HG03378 (cell line): ENCODE data around the gene KCTD16.

Experiments used
- ATAC-seq: cut with Tn5 transposase; IDR thresholded peaks from one replicate; pipeline ENCODE4 v1.9.1; 2021; ENCODE audit warnings: mild to moderate bottlenecking, moderate library complexity; ENCODE audit not compliant: unreplicated experiment

Gene KCTD16

GRCh38 chr5:144393641-144394435, 223.2 kb downstream of the KCTD16 start:
- ATAC-seq, result no peak

- peak; percentile 58 for ATAC-seq
These were observed 225.0 kb downstream of the KCTD16 start for GRCh38 chr5:144395704-144396103.

DNA sequence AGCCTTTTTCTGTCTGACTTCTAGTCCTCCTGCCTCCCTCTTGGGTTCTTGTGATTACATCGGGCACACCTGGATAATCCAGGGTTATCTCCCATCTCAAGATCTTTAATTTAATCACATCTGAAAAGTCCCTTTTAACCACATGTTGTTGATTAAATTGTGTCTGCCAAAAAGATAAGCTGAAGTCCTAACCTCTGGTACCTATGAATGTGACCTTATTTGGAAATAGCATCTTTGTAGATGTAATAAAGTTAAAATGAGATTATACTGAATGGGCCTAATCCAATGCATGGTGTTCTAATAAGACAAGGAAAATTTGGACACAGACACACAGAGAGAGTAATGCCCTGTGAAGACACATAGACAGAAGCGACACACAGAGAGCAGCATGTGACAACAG, 232.4 kb downstream of the KCTD16 start:
- ATAC-seq, result no peak

GRCh38 chr5:144403817-144404420, 233.2 kb downstream of the KCTD16 start:
- ATAC-seq, result no peak

- no peak for ATAC-seq
These were observed 234.0 kb downstream of the KCTD16 start for GRCh38 chr5:144404672-144405071.

DNA sequence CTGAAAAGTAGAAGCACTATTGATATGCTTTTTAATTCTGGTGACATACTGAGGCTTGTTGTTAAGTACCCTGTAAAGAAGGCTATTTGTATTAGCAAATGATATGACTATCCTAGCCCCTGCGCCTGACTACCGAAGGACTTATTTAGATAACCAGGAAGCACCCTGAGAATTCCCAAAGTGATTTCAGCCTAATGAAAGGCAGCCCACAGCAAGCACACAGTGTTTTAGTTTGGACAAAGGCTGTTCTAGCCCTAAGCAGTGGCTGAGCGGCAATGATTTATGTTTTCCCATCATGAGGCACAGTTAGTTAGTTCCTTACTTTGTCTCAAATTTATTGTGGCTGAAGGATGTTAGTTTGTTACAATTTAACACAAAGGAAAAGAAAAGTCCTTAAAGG, 235.3 kb downstream of the KCTD16 start:
- no peak for ATAC-seq

DNA sequence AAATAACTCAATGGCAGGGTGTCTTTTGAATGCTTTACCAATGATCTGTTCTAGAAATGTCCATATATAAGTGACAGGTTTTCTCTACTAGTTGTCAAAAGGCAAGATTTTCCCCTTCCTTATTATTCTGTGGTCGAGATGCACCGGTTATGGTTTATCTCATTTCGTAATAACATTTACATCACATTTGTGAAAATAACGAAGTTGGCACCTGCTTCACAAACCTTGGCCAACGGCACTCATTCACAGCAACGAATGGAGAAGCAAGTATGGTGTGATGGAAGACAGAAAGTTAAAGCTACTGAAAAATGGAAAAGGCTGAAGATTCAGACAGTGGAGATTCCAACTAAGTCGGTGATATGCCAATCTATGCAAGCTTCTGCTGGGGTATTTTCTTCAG, 235.8 kb downstream of the KCTD16 start:
- ATAC-seq, result no peak

DNA sequence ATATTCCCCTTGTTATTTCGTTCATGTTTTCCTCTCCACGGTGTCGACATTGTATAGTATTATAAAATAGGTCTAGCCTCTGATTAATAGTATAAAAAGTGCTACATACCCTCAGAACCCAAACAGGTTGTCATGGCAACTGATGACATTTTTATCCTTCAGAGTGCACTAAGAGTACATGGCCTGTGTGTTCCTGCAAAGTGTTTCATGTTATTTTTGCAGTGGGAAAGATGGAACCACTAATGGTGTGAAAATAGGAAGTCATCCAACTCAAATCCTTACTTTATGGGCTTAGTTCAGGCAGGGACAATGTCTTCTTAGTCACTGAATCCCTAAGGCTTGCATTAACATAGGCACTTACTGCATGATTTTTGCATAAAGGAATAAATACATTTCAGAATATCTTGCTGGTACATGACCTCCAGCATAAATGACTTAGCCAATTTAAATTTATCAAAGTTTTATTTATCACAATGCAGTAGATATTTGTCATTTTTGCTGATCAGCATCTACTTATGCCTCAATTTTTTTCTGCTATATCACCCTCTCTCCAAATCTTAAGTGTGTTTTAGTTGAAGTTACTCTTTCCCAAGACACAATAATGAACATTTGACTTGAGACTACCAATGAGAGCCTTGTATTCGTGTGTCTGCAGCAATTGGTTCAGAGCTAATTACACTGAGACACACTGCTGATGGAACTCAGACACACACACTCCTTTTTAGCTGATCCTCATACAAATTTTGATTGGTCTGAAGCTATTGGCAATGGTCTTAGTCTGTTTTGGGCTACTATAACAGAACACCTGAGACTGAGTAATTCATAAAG, 243.7 kb downstream of the KCTD16 start:
- ATAC-seq, result no peak

DNA sequence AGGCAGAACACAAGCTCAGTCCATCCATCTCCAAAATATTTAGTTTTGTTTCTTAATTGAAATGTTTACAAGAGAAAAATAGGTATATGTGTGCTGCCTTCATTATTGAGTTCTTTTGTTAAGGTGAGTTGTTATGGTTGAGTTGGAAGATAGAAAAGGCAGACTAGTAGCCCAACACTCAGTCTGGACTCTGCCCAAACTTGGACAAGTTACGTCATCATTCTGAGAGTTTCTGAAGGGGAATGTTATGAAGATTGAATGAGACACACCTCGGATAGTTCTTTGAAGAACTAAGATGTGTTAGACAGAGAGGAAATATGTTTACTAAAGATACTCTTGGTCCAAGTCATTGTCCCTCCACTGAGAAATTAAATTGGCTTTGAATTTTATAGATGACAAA, 245.5 kb downstream of the KCTD16 start:
- no peak for ATAC-seq

DNA sequence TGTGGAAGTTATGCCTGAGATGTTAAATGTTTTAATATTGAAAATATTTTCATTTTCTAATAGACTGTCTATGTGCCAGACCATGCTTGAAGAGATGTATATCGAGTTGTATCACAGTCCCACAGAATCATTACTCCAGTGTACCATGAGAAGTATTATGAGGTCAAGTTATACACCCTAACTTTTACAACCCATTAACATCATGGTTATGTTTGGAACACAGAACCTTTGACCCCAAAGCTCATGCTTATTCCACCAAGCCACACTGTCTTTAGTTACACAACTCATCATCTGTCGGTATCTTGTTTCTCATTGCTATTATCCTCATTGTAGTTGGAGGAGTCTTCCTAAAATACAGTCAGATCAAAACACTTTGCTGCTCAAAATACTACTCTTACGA, 248.0 kb downstream of the KCTD16 start:
- no peak for ATAC-seq

- ATAC-seq, result no peak
These were observed 250.7 kb downstream of the KCTD16 start for GRCh38 chr5:144421411-144421810.

DNA sequence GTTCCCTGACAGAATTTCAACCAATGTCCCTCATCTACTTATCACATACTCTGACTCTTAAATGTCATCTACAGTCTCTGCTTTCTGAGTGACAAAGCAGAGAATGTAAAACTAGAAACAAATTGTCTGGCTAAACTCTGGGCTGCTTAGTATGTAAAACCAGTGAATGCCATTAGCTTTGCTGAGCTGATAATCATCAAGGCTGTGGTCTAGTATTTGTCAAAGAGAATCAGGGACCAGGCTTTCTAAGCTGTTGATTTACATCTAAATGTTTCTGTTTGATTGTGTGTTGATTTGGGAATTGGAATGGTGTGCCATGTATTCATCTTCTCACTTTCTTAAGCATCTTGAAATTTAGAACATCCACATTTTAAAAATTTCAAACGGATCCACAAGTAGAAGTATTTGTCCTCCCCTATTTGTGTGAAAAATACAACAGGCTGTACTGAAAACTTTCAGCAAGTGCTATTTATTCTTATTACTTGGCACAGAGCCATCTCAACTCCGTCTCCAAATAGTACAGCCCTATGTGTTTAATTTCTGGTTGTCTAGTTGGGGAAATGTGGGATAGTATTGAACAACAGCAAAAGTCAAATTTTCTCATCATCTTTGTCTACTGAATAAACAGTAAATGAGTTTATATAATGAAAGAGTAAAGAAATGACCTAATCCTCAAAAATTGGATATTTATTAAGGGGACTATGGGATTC, 251.5 kb downstream of the KCTD16 start:
- ATAC-seq, result no peak

DNA sequence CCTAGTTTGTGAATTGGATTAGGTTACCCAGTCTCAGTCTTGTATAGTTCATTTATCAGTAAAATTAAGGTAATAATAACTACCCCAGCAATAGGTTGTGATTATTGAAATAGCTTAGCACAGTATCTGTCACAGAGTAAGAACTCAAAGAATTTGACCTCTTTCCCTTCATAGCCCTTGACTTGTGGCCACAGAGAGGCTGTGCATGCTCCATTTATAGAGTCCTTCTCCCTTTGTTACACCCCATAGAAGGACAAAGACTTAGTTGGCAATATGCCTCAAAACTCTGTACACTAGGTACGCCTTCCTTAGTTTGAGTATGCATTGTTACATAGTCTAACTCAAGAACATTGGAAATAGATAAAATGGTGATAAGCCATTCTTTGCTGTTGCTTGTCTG, 257.2 kb downstream of the KCTD16 start:
- ATAC-seq, result no peak

DNA sequence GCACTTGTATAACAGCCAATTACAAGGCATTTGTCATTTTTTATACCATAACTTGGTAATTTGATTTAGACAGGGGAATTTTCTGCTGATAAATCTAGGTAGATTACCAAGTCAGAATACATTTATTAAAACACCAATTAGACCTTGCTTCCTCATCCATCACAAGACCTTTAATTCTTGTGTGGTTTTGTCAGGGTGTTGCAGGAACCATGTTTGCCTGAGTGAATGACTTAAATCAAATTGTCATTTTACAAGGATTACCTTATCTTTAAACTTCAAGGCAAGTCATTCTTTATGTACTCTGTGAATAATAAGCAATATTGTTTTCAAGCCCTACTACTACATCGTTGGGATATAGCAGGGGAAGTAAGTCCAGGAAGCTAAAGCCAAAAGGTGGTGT, 257.7 kb downstream of the KCTD16 start:
- no peak for ATAC-seq

- ATAC-seq, result no peak
These were observed 258.7 kb downstream of the KCTD16 start for GRCh38 chr5:144429405-144429804.

DNA sequence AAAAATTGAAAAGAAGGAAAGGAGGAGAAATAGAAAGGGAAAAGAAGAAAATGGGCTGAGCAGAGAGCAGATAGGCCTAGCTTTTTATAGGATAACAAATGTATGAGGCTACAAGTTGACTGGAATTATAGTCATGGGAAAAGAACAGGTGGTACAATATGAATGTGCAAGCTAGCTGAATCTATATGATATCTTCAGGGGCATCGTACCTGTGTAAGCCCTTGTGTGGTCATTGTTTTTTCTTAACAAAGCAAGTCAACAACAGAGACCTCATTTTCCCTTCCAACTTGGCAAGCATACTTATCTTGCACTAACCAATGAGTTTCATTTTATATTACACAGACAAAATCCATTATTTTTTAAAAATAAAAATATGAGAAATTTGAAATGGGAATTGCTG, 259.2 kb downstream of the KCTD16 start:
- ATAC-seq, result no peak

- no peak for ATAC-seq
These were observed 262.6 kb downstream of the KCTD16 start for GRCh38 chr5:144433140-144433822.

DNA sequence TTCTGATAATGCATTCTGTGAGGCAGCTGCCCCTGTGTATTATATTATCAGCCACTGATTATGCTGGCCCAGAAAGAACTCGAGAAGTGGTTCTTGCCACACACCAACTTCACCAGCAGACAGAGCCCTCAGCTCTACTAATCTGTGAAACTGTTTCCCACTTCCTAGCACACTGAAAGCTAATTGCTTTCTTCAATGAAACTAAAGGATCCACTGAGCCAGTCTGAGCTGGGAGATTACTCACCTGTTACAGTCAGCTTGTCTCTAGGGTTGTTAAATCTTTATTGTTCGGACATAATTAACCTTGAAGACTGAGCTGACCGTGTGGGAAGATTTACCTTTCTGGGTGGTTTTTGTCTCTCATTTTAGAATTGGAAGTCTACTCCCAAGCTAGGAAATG, 263.2 kb downstream of the KCTD16 start:
- ATAC-seq, result no peak

DNA sequence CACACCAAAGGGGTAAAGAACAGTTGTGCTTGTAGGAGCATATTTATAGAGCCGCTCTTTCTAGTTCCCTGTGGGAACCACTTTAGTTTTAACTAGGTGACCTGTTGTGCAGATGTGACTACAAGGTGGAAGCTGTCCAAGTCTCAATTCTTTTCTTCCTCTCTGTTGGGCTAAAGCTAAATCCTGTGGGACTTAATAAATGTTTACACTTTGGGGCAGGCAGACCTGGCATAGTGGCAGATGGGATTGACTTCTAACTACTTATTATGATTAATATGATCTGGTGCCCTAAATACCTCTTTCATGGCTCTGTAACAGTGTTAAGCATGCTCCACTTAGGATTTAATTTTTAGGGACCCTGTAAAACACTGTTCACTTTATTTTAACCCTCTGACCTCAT, 265.3 kb downstream of the KCTD16 start:
- no peak for ATAC-seq

DNA sequence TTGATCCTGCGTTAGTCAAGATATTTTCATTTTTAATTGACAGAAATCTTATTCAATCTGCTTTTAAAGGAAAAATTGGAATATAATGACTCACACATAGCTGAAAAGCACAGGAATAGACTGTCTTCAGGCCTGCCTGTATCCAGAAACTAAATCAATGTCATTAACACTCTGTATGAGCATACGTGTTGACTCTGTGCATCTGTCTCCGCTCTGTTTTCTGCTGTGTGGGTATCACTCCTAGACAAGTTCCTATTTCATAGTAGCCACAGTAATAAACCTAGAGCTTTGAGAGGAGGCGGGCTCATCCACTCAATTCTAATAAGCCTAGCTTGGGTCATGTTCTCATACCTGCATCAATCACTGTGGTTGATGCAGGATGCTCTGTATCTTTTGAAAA, 267.6 kb downstream of the KCTD16 start:
- no peak for ATAC-seq

DNA sequence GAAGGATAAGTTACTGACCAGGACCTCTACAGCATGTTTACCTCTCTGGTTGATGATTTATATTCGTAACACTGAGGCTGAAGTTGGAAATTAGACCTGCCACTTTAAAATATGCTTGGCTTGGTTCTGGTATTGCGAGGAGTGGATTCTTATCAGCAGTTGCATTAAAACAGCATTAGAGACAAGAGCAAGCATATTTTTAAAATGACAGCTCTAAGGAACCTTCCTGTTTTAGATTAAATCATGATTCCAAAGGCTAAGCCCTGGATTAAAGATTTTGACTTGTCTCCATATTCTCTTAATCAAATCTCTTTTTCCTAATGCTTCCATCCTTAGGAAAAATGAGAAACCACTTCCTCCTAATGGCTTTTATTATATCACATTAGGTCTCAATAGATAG, 277.8 kb downstream of the KCTD16 start:
- ATAC-seq, result no peak
